NCI-H1092 (cell line): ENCODE data around the gene SF3A1.

Experiments
- DNase-seq: peaks from one replicate; lab custom pipeline; 2025; lab: John Stamatoyannopoulos, UW

Gene SF3A1

GRCh38 chr22:30286813-30287647 lies 69.7 kb downstream of the SF3A1 start:
- peak; percentile 32 for DNase-seq

GRCh38 chr22:30286331-30286730 lies 70.4 kb downstream of the SF3A1 start:
- DNase-seq: no peak

- no peak for DNase-seq
Observed at GRCh38 chr22:30285846-30286200, 70.9 kb downstream of the SF3A1 start.

- no peak for DNase-seq
Observed at GRCh38 chr22:30285176-30285845, 71.4 kb downstream of the SF3A1 start.

GRCh38 chr22:30284666-30285065 lies 72.0 kb downstream of the SF3A1 start:
- DNase-seq: no peak

GRCh38 chr22:30284172-30284571 lies 72.5 kb downstream of the SF3A1 start:
- no peak for DNase-seq

GRCh38 chr22:30283342-30283741 lies 73.4 kb downstream of the SF3A1 start:
- no peak for DNase-seq

GRCh38 chr22:30282616-30283046 lies 74.1 kb downstream of the SF3A1 start:
- no peak for DNase-seq
